ENCODE measurements around the gene PAK4. TPM values are rescaled to one million over a fixed set of nuclear protein-coding genes. Genes with fewer than 3 reads are reported as not detected.
"Not testable (repeated sequence)": the region's sequence is repeated elsewhere in the genome, so short reads cannot be mapped to it uniquely, and the experiment has no call there.

The PAK4 gene
- total RNA-seq, 1 donor from 2014 or later = 14.0 TPM

DNA sequence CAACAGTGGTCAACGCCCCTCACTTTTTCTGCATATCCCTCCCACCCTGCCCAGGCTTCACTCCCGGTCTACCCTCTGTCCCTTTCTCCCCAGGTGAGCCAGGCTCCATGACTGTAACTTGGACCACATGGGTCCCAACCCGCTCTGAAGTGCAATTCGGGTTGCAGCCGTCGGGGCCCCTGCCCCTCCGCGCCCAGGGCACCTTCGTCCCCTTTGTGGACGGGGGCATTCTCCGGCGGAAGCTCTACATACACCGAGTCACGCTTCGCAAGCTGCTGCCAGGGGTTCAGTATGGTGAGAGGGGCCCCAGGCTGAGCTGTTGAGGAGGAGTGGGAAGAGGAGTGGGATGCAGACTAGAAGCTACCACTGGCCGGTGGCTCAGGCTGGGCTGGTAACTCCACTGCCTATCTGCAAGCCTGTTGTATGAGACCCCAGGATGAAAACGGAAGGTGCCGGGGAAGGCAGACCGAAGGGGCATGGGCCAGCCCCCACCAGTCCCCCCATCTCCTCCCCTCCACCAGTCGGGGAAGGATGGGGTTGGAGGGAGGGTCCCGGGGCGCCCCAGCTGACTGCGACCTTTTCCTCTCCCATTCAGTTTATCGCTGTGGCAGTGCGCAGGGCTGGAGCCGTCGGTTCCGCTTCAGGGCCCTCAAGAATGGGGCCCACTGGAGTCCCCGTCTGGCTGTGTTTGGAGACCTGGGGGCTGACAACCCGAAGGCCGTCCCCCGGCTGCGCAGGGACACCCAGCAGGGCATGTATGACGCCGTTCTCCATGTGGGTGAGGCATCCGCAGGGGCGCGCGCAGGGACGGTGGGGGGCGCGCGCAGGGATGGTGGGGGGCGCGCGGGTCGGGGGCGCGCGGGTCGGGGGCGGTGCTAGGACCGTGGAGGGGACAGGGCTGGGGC, 27.0 kb upstream of the PAK4 start:
- no peak for ATAC-seq (ENCODE audit: poor library complexity)
- no peak for DNase-seq
- intact Hi-C loops (cut with DNase I) = no loop called here

DNA sequence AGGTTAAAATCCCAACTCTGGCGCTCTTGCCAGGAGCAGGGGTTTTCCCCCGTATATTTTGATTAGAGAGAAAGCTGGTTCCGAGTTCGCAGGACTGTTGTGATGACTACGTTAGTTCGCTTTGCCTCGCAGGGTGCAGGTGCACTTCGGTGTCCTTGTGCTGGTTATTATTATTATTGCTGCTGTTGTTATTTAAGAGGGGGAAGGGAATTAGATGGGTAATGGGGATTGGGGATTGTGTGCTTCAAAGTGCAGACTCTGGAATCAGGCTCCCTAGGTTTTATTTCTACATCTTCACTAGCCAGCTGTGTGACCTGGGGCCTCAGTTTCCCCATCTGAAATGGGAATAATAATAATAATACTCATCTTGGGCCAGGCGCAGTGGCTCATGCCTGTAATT, 26.2 kb upstream of the PAK4 start:
- ATAC-seq (ENCODE audit: poor library complexity) = no peak
- intact Hi-C loops (cut with DNase I) = no loop called here
- no peak for DNase-seq

DNA sequence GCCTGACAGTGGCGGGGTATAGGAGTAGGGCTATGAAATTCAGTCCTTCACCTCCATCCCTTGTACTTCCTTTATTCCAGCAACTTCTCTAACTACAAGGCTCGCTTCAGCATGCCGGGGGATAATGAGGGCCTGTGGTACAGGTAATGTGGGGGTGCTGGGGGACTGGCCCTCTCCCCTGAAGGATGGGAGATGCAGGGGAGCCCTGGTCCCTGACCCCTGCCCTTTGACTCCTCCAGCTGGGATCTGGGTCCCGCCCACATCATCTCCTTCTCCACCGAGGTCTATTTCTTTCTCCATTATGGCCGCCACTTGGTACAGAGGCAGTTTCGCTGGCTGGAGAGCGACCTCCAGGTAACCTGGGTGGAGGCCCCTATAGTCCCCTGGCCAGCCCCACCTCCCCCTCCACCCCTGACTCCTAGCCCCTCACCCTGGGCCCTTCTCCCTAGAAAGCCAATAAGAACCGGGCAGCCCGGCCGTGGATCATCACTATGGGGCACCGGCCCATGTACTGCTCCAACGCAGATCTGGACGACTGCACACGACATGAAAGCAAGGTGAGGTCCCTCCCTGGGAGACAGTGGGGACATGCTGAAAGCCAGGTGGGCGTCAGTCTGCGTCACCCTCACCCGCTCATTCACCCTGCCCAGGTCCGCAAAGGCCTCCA, 25.0 kb upstream of the PAK4 start:
- DNase-seq (no peak), ATAC-seq (ENCODE audit: poor library complexity) (no peak)
- intact Hi-C loops (cut with DNase I) = no loop called here

DNA sequence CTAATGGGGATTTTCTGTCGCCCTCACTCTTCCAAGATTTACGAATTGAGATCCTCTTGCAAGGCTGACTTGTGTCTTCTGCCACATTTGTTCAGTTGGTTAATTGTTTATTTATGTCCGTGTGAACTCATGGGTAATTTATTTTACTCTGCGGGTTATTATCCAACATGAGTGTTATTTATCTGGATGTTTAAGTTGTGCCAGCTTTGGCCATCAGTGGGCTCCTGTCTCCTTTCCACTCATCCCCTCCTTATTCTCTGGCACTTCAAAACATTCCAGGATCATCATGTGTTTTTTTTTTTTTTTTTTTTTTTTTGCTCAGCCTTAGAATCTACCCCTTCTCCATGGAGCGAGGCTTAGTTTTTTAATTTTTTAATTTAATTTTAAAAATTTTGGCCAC, 22.4 kb upstream of the PAK4 start:
- ATAC-seq (ENCODE audit: poor library complexity) (no peak), DNase-seq (no peak)
- intact Hi-C loops (cut with DNase I) = no loop called here

DNA sequence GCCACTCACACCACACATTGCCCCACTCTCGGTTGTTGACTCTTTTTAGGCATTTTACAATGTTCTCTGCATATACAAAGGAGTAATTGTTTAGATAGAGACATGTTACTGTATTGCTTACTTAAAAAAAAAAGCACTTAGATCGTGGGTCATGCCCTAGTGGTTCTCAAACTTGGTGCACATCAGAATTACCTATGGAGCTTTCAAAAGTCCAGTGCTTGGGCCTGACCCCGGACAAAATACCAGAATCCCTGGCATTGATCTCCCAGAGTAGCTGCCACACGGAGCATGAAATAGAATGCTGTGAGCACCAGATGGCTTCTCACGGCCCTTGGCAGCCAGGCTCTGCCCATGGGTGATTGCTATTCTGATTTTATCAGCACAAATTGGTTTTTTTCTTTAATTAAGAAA, 21.4 kb upstream of the PAK4 start:
- DNase-seq (no peak), ATAC-seq (ENCODE audit: poor library complexity) (no peak)
- intact Hi-C loops (cut with DNase I) = no loop called here

DNA sequence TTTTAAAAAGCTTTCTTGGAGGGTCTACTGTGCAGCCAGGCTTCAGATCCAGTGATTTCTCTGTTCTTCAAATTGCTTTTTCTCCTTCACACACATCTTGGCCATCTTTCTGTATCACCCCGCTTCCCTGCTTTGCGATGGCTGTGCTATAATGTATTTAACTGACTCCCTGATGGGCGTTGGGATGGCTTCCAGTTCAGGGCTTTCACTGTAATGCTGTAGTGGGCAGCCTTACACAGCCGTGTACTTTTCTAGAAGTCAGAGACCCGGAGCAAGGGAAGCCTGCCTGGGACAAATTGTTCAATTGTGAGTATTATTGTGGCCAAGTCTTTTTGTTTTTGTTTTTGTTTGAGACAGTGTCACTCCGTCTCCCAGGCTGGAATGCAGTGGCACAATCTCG, 19.4 kb upstream of the PAK4 start:
- intact Hi-C loops (cut with DNase I) = no loop called here
- no peak for ATAC-seq (ENCODE audit: poor library complexity)
- no peak for DNase-seq

DNA sequence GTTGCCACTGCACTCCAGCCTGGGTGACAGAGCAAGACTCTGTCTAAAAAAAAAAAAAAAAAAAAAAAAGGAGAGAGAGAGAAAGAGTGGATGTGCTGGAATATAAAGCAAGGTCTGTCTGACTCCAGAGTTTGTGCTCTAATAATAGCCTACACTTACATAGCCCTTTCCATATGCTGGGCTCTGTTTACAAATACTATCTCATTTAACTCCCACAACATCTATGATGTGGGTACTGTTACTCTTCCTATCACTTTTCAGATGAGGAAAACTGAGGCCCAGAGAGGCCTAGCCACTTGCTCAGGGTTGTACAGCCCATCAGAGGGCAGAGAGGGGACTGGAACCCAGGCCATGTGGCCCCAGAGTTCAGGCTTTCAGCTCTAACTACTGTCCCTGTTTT, 15.9 kb upstream of the PAK4 start:
- ATAC-seq (ENCODE audit: poor library complexity) (no peak), DNase-seq (no peak)
- intact Hi-C loops (cut with DNase I) = no loop called here

DNA sequence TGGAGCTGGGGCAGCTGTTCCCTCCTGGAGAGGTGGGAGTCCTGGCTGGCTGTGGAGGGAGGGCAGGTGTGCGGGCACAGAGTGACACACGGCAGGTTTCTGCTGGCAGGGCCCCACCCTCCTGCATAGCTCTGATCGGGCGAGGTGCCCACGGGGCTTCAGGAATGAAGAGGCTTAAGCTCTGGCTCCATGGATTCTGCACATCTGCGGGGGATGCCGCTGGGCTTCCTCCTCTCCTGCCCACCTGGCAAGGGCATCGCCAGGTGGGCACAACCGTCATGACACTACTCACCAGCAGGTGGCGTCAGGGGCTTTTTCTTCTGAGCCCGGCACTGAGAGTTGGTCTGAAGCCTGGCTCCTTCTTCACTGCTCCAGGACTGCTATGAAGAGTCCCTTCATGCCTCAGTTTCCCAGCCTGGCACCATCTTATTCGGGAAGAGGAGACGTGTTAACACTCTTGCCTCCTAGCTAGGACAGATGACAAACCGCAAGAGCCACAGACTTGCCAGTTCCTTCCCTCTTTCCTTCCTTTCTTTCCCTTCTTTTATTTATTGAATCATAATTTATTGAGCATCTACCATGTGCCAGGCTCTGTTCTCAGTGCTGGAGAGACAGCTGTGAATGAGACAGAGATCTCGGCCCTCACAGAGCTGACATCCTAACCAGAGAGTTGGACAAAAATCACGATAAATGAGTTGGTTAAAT, 15.2 kb upstream of the PAK4 start:
- intact Hi-C loops (cut with DNase I) = no loop called here
- ATAC-seq (ENCODE audit: poor library complexity) (peak; percentile 71), DNase-seq (peak; percentile 75)

DNA sequence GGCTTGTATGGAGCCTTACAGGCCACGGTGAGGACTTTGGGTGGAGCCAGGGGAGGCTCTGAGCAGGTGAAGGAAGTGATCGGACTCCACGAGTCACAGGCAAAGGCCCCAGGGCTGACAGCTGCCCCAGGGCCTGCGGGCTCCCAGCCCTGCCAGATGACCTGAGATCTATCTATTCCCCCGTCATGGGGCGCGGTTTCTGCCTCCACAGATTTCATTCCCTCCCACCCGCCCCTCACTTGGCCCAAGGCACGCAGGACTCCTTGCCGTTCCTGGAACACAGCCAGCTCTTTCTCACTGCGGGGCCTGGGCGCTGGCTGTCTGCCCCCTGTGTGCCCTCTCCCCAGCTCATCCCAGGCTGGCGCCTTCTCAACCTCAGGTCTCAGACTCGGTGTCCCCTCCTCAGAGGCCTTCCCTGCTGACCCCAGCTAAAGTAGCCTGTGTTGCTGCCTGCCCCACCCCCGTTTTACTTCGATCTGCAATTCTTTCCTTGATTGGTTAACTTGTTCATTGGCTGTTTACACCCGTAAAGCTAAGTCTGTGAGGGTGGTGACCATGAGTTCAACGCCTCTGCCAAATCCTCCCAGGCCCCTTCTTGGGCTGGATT, 13.9 kb upstream of the PAK4 start:
- intact Hi-C loops (cut with DNase I) = no loop called here
- no peak for DNase-seq

DNA sequence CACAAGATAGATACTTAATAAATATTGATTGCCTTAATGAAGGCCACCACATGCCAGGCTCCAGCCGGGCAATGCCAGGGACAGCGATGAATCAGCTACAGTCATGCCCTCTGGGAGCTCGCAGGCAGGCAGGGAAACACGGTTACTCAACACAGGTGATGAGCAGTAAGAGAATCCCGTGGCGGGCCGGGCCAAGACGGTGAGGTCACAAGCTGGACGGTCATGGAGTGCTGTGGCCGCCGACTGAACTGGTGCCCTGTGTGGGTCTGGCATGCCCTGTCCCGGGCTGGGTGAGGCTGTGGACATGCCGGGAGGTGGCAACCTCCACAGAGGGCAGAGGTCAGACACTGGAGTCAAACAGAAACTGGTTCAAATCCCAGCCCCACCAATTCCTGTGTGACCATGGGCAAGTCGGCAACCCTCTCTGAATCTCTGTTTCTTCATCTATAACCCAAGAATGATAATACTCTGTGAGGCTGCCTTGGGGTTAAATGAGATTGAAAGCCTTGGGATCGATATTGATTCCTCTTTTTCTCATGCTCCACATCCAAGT, 13.2 kb upstream of the PAK4 start:
- intact Hi-C loops (cut with DNase I) = no loop called here
- DNase-seq (no peak), ATAC-seq (ENCODE audit: poor library complexity) (no peak)

More for the DNA sequence above, 13.9 kb upstream of the PAK4 start:
- no peak for ATAC-seq (ENCODE audit: poor library complexity)

DNA sequence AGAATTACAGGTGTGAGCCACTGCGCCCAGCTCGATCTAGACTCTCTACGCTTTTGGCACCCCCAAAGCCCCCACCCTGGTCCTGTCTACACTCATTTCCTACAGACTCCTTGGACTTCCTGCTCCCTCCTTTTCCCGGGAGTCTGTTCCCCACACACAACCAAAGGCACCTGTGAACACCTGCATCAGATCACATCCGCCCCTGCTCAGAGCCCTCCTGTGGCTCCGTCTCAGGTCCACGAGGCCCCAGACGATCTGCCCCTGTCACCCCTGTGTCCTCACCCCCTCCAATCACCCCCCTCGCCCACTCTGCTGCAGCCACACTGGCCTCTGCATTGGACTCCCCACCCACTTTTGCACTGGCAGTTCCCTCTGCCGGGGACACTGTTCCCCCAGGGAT, 12.4 kb upstream of the PAK4 start:
- intact Hi-C loops (cut with DNase I) = no loop called here
- no peak for DNase-seq
- ATAC-seq (ENCODE audit: poor library complexity) = no peak

DNA sequence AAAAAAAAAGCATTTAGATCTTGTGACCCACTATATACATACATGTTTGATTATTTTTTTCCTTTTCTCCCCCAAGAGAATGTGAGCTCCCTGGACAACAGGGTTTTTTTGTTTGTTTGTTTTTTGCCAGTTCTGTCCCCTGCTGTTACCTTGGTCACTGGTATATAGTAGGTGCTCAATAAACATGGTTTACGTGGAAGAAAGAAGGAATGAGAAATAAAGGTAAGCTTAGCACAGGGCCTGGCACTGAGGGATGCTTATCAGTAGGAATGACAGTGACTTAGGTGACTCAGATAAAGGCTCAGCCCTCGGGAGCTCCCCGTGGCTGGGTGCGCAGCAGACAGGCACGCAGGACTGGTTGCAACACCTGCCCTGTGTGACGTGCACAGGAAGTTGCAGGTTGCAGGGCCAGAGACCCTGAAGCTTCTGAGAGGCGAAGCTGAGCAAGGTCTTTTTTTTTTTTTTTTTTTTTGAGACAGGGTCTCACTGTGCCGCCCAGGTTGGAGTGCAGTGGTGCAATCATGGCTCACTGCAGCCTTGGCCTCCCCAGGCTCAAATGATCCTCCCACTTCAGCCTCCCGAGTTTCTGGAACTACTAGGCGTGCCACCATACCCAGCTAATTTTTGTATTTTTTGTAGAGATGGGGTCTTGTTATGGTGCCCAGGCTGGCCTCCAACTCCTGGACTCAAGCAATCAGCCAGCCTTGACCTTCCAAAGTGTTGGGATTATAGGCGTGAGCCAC, 10.3 kb upstream of the PAK4 start:
- intact Hi-C loops (cut with DNase I) = no loop called here
- DNase-seq (no peak), ATAC-seq (ENCODE audit: poor library complexity) (no peak)

DNA sequence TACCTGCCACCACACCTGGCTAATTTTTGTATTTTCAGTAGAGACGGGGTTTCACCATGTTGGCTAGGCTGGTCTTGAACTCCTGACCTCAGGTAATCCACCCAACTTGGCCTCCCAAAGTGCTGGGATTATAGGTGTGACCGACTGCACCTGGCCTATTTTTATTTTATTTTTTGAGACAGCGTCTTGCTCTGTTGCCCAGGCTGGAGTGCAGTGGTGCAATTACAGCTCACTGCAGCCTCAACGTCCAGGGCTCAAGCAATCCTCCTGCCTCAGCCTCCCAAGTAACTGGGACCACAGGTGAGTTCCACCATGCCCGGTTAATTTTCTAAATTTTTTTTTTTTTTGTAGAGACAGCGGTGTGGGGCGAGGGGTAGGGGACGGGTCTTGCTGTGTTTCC, 8.6 kb upstream of the PAK4 start:
- intact Hi-C loops (cut with DNase I); DNase-seq; ATAC-seq (ENCODE audit: poor library complexity): not testable (repeated sequence)

DNA sequence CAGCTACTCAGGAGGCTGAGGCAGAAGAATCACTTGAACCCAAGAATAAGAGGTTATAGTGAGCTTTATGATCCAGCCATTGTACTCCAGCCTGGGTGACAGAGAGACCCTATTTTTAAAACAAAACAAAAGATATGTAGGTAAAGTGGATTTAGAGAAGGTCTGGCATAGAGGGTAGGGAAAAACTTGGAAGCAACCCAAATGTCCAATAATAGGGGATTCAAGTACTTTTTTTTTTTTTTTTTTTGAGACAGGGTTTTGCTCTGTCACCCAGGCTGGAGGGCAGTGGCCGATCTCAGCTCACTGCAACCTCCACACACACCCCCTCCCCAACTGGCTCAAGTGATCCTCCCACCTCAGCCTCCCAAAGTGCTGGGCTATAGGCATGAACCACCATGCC, 5.8 kb upstream of the PAK4 start:
- intact Hi-C loops (cut with DNase I) = loop anchor here (5.0 kb wide), 2 partner anchors 67 to 207 kb away; no protein-coding TSS in a partner anchor
- DNase-seq = no peak
- no peak for ATAC-seq (ENCODE audit: poor library complexity)

DNA sequence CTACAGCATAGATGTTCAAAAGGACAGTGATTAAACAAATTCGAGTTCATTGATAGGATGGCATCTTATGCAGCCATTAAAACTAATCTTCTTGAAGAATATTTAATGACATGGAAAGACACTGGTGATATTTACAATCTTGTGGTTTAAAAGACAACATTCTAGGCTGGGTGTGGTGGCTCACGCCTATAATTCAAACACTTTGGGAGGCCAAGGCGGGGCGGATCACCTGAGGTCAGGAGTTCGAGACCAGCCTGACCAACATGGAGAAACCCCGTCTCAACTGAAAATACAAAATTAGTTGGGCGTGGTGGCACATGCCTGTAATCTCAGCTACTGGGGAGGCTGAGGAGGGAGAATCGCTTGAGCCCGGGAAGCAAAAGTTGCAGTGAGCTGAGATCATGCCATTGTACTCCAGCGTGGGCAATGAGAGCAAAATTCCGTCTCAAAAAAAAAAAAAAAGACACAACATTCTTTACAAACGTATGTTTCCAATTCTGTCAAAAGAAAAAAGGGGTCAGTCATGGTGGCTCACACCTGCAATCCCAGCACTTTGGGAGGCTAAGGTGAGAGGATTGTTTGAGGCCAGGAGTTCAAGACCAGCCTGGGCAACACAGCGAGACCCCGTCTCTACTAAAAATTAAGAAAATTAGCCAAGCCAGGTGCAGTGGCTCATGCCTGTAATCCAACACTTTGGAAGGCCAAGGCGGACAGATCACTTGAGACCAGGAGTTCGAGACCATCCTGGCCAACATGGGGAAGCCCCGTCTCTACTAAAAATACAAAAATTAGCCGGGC, 2.5 kb upstream of the PAK4 start:
- intact Hi-C loops (cut with DNase I) = loop anchor here (5.0 kb wide), 2 partner anchors 64 to 204 kb away; no protein-coding TSS in a partner anchor
- ATAC-seq (ENCODE audit: poor library complexity) (no peak), DNase-seq (no peak)

DNA sequence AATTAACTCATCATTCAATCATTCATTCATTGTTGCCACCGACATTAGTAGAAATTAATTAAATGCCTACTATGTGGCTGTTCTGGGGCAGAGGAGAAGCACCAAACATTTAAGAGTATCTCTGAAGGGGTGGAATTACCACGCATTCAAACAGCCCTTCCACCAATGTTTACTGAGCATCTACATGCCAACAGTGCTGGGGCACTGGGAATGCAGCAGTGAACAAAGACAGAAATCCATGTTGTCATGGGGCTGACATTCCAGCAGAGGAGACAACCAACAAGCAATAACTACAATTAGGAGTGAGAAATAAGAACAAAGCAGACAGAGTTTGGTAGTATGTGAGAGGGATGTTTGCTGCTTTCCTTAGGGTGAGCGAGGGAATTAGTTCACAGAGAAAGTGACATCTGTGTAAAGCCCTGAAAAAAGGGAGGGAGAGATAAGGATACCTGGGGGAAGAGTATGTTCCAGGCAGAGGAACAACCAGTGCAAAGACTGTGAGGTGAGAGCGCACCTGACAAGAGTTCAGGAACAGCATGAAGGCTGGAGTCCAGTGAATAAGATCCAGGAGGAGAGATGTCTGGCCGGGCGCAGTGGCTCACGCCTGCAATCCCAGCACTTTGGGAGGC, 1.3 kb upstream of the PAK4 start:
- DNase-seq (no peak), ATAC-seq (ENCODE audit: poor library complexity) (no peak)
- intact Hi-C loops (cut with DNase I) = loop anchor here (5.0 kb wide), 2 partner anchors 63 to 203 kb away; no protein-coding TSS in a partner anchor

DNA sequence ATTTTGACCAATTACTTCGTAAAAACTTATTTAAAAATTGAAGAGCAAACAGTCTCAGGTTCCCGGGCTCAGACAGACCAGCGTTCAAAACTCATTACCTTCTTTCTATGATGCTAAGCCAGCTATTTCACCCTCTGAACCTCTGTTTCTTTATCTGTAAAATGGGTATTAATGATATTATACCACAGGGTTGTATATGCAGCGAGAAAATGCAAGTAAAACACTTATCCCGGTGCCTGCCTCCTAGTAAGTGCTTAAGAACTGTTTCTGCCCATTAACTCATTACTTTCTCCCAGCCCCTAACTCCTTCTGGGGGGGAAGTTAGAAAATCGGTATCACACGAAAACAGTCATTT, 410 bp upstream of the PAK4 start:
- DNase-seq (no peak), ATAC-seq (ENCODE audit: poor library complexity) (no peak)
- intact Hi-C loops (cut with DNase I) = loop anchor here (5.0 kb wide), 1 partner anchor 217 kb away; the partner anchor contains the start of gene SAMD4B

Measured in Right ventricle myocardium superior (tissue), 1 donor.